ENCODE measurements around the gene HIVEP1.

DNA sequence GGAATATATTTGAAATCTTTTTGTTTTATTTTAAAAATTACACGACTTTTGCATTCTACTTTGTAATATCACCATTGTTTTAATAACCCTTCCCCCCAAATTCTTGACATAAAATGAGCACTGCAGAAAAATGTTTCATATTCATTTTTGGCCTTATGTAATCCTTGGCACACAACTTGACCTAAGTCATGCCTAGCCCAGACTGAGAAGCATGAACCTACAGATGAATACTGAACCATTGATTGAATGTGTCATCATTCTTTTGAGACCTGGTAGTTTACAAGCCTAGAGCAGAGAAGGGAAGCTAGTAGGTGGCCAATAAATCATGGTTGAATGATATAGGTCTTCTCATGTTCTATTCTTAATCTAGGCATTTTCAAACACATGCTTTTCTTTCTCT is 188.6 kb downstream of the HIVEP1 start:
- TF ChIP-seq, protein P1, sequence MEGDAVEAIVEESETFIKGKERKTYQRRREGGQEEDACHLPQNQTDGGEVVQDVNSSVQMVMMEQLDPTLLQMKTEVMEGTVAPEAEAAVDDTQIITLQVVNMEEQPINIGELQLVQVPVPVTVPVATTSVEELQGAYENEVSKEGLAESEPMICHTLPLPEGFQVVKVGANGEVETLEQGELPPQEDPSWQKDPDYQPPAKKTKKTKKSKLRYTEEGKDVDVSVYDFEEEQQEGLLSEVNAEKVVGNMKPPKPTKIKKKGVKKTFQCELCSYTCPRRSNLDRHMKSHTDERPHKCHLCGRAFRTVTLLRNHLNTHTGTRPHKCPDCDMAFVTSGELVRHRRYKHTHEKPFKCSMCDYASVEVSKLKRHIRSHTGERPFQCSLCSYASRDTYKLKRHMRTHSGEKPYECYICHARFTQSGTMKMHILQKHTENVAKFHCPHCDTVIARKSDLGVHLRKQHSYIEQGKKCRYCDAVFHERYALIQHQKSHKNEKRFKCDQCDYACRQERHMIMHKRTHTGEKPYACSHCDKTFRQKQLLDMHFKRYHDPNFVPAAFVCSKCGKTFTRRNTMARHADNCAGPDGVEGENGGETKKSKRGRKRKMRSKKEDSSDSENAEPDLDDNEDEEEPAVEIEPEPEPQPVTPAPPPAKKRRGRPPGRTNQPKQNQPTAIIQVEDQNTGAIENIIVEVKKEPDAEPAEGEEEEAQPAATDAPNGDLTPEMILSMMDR (IDR thresholded peaks at IDR 0.05), result no peak
- TF ChIP-seq POLR2A (IDR thresholded peaks at IDR 0.05) (no peak), POLR2AphosphoS5 (IDR thresholded peaks at IDR 0.05) (no peak), EP300 (IDR thresholded peaks at IDR 0.05) (no peak)
